ENCODE results near the gene ARIH2. TPM values are rescaled to one million over a fixed set of nuclear protein-coding genes. Genes with fewer than 3 reads are reported as not detected.

The ARIH2 gene
- total and polyA plus RNA-seq, 9 of the 15 experiments (the other 6 are each of a cell fraction or from before 2014, with no cell fraction given): 27.0 to 120 (median 108) TPM

DNA sequence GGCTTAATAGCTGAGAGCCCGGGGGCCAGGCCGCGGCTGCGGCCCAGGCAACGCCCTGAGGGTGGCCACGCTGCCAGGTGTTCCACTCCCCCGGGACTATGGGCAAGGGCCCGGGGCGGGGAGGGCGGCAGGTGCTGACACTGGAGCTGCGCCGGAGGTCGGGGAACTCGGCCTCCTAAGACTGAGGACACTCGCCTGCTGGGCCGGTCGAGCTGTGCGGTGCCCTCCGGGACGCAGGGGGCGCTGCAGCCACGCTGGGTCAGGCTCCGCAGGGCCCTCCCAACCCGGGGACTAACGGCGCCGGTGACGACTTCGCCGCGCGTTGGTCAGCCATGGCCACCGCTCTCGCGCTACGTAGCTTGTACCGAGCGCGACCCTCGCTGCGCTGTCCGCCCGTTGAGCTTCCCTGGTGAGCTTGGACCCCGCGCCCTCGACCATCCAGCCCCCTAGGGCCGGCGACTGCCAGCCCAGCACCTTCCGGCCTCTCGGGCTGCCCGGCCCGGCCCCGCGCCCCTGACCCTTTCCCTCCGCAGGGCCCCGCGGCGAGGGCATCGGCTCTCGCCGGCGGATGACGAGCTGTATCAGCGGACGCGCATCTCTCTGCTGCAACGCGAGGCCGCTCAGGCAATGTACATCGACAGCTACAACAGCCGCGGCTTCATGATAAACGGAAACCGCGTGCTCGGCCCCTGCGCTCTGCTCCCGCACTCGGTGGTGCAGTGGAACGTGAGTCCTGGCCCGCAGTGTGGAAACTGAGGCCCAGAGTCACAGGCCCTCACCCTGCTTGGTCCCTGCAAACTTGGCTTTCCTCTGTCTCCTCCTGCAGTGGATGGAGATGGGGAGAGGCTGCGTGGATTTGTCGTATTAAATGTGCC is 103.4 kb downstream of the ARIH2 start, which contains the start of gene NDUFAF3 (continued):
- TF ChIP-seq TEAD4 (IDR thresholded peaks at IDR 0.05; ENCODE audit: low read length) (no peak), TEAD4 (CRISPR knock-in tag; IDR thresholded peaks at IDR 0.05; ENCODE audit: borderline replicate concordance) (no peak), L3MBTL2 (IDR thresholded peaks at IDR 0.05) (peak; percentile 37; the same call in 1 of the 2 replicates), TAF9B (IDR thresholded peaks at IDR 0.05; ENCODE audit: partially characterized antibody) (peak; percentile 47), JUND (IDR thresholded peaks at IDR 0.05; ENCODE audit: borderline replicate concordance, low read depth, low read length) (peak; percentile 61), JUND (tag; IDR thresholded peaks at IDR 0.05; ENCODE audit: borderline replicate concordance, low read depth, low read length) (no peak; the same call in 2 of the 3 replicates), POLR2A (conservative IDR thresholded peaks at IDR 0.05) (no peak; the same call in none of the 2 replicates), DACH1 (IDR thresholded peaks at IDR 0.05; ENCODE audit: partially characterized antibody) (peak; percentile 22), NCOA2 (IDR thresholded peaks at IDR 0.05; ENCODE audit: partially characterized antibody in 2 of 2) (no peak), RAD21 (CRISPR knock-in tag; conservative IDR thresholded peaks at IDR 0.05 in 1 of 2, IDR thresholded peaks at IDR 0.05 in 1 of 2) (no peak), SRSF9 (IDR thresholded peaks at IDR 0.05; ENCODE audit: borderline replicate concordance, low read depth, low read length) (no peak), PML (IDR thresholded peaks at IDR 0.05; ENCODE audit: low read length) (peak; percentile 51)
- TF ChIP-seq, protein P1, sequence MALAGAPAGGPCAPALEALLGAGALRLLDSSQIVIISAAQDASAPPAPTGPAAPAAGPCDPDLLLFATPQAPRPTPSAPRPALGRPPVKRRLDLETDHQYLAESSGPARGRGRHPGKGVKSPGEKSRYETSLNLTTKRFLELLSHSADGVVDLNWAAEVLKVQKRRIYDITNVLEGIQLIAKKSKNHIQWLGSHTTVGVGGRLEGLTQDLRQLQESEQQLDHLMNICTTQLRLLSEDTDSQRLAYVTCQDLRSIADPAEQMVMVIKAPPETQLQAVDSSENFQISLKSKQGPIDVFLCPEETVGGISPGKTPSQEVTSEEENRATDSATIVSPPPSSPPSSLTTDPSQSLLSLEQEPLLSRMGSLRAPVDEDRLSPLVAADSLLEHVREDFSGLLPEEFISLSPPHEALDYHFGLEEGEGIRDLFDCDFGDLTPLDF (CRISPR knock-in tag; IDR thresholded peaks at IDR 0.05): peak; percentile 39; the same call in 1 of the 2 replicates
- TF ChIP-seq, protein P2, sequence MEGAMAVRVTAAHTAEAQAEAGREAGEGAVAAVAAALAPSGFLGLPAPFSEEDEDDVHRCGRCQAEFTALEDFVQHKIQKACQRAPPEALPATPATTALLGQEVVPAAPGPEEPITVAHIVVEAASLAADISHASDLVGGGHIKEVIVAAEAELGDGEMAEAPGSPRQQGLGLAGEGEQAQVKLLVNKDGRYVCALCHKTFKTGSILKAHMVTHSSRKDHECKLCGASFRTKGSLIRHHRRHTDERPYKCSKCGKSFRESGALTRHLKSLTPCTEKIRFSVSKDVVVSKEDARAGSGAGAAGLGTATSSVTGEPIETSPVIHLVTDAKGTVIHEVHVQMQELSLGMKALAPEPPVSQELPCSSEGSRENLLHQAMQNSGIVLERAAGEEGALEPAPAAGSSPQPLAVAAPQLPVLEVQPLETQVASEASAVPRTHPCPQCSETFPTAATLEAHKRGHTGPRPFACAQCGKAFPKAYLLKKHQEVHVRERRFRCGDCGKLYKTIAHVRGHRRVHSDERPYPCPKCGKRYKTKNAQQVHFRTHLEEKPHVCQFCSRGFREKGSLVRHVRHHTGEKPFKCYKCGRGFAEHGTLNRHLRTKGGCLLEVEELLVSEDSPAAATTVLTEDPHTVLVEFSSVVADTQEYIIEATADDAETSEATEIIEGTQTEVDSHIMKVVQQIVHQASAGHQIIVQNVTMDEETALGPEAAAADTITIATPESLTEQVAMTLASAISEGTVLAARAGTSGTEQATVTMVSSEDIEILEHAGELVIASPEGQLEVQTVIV (CRISPR knock-in tag; IDR thresholded peaks at IDR 0.05; ENCODE audit: borderline replicate concordance): no peak
- TF ChIP-seq, protein P3, sequence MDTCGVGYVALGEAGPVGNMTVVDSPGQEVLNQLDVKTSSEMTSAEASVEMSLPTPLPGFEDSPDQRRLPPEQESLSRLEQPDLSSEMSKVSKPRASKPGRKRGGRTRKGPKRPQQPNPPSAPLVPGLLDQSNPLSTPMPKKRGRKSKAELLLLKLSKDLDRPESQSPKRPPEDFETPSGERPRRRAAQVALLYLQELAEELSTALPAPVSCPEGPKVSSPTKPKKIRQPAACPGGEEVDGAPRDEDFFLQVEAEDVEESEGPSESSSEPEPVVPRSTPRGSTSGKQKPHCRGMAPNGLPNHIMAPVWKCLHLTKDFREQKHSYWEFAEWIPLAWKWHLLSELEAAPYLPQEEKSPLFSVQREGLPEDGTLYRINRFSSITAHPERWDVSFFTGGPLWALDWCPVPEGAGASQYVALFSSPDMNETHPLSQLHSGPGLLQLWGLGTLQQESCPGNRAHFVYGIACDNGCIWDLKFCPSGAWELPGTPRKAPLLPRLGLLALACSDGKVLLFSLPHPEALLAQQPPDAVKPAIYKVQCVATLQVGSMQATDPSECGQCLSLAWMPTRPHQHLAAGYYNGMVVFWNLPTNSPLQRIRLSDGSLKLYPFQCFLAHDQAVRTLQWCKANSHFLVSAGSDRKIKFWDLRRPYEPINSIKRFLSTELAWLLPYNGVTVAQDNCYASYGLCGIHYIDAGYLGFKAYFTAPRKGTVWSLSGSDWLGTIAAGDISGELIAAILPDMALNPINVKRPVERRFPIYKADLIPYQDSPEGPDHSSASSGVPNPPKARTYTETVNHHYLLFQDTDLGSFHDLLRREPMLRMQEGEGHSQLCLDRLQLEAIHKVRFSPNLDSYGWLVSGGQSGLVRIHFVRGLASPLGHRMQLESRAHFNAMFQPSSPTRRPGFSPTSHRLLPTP (IDR thresholded peaks at IDR 0.05; ENCODE audit: borderline replicate concordance, extremely low read depth, insufficient read length): no peak
- TF ChIP-seq, protein P4, sequence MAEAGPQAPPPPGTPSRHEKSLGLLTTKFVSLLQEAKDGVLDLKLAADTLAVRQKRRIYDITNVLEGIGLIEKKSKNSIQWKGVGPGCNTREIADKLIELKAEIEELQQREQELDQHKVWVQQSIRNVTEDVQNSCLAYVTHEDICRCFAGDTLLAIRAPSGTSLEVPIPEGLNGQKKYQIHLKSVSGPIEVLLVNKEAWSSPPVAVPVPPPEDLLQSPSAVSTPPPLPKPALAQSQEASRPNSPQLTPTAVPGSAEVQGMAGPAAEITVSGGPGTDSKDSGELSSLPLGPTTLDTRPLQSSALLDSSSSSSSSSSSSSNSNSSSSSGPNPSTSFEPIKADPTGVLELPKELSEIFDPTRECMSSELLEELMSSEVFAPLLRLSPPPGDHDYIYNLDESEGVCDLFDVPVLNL (CRISPR knock-in tag; IDR thresholded peaks at IDR 0.05; ENCODE audit: low read depth): no peak
- TF ChIP-seq, protein P5, sequence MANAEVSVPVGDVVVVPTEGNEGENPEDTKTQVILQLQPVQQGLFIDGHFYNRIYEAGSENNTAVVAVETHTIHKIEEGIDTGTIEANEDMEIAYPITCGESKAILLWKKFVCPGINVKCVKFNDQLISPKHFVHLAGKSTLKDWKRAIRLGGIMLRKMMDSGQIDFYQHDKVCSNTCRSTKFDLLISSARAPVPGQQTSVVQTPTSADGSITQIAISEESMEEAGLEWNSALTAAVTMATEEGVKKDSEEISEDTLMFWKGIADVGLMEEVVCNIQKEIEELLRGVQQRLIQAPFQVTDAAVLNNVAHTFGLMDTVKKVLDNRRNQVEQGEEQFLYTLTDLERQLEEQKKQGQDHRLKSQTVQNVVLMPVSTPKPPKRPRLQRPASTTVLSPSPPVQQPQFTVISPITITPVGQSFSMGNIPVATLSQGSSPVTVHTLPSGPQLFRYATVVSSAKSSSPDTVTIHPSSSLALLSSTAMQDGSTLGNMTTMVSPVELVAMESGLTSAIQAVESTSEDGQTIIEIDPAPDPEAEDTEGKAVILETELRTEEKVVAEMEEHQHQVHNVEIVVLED (CRISPR knock-in tag; IDR thresholded peaks at IDR 0.05): peak; percentile 72
